Endothelial cell of umbilical vein (primary cell): ENCODE measurements around the gene ATG4D. TPM values are rescaled to one million over a fixed set of nuclear protein-coding genes. Genes with fewer than 3 reads are reported as not detected.

Experiments used
- BruUV-seq: library from RNA; stranded (reverse); fragments of 400-500 nt; replicated peaks from 2 replicates; lab custom pipeline; 2021; lab: Mats Ljungman, UMichigan
- CTCF ChIA-PET: fragments of 300-600, 350-600 bp; sonication (Branson Sonifier 250); formaldehyde crosslinking; loops from one replicate; lab custom pipeline; 2021; ENCODE audit warnings: antibody characterized with exemption, inconsistent platforms; lab: Charles Lee
- POLR2A ChIA-PET: fragments of 300-600, 350-600 bp; sonication (Branson Sonifier 250); formaldehyde crosslinking; loops from one replicate; lab custom pipeline; 2021; ENCODE audit warnings: antibody characterized with exemption, inconsistent platforms; lab: Charles Lee
- DNase-seq: peaks from one replicate; pipeline ENCODE4 v3.0.0-alpha.2; 2011; ENCODE audit warnings: low read depth, low spot score
- FAIRE-seq: peaks from 2 replicates; lab custom pipeline; 2011; peaks lifted over from hg19 to GRCh38; lab: Jason Lieb, UNC
- H2AFZ ChIP-seq: 2 replicates; pipeline ENCODE4 v1.6.0; 2012; ENCODE audit warnings: low read depth, low read length, control low read depth, inconsistent platforms
- H3K27ac ChIP-seq: 2 replicates; pipeline ENCODE4 v1.5.1; 2011; ENCODE audit warnings: low read depth, mild to moderate bottlenecking, control low read depth, low read length, moderate library complexity; ENCODE audit not compliant: insufficient read depth
- H3K27me3 ChIP-seq, 2 experiments: 2 replicates each; pipeline versions ENCODE4 v1.6.0 to v1.6.1; 2011; ENCODE audit warnings: low read length in 2 of 2, mixed read lengths in 1 of 2; ENCODE audit not compliant: control insufficient read depth in 2 of 2, insufficient read depth in 2 of 2
- H3K36me3 ChIP-seq, 2 experiments: 2 replicates in 1 of 2; 3 replicates in 1 of 2; pipeline ENCODE4 v1.5.1; 2011; ENCODE audit warnings: low read length in 2 of 2, mild to moderate bottlenecking in 1 of 2, moderate library complexity in 1 of 2; ENCODE audit not compliant: control insufficient read depth in 2 of 2, insufficient read depth in 2 of 2; ENCODE audit errors: extremely low read depth in 1 of 2
- H3K4me1 ChIP-seq: 3 replicates; pipeline ENCODE4 v1.5.1; 2011; ENCODE audit warnings: mild to moderate bottlenecking, low read length; ENCODE audit not compliant: control insufficient read depth, insufficient read depth; ENCODE audit errors: extremely low read depth
- H3K4me2 ChIP-seq: 2 replicates; pipeline ENCODE4 v1.6.1; 2011; ENCODE audit warnings: low read length, control low read depth, mixed read lengths; ENCODE audit not compliant: insufficient read depth
- H3K4me3 ChIP-seq, 3 experiments: fragments of 200-600 bp in 1 of 3; sonication (generic), shearing (Covaris generic) in 1 of 3; replicated peaks in 1 of 3; 2 replicates each; pipeline ENCODE4 v1.5.1; 2011 to 2016; ENCODE audit warnings: control low read depth in 3 of 3, low read length in 3 of 3, mild to moderate bottlenecking in 2 of 3, inconsistent platforms in 1 of 3, low read depth in 1 of 3, moderate library complexity in 1 of 3; ENCODE audit not compliant: insufficient read depth in 1 of 3
- H3K79me2 ChIP-seq: 2 replicates; pipeline ENCODE4 v1.6.0; 2012; ENCODE audit warnings: low read length, inconsistent platforms; ENCODE audit not compliant: control insufficient read depth, insufficient read depth
- H3K9ac ChIP-seq: replicated peaks from 2 replicates; pipeline ENCODE3; 2011; ENCODE audit warnings: low read length, control low read depth; ENCODE audit not compliant: insufficient read depth; ENCODE audit errors: extremely low read depth
- H3K9me1 ChIP-seq: replicated peaks from 3 replicates; pipeline ENCODE4 v1.6.0; 2011; ENCODE audit warnings: mild to moderate bottlenecking, low read length; ENCODE audit not compliant: control insufficient read depth, insufficient read depth; ENCODE audit errors: extremely low read depth
- H3K9me3 ChIP-seq: replicated peaks from 2 replicates; pipeline ENCODE4 v1.5.1; 2012; ENCODE audit warnings: low read length, inconsistent platforms; ENCODE audit not compliant: control insufficient read depth, insufficient read depth
- H4K20me1 ChIP-seq: replicated peaks from 2 replicates; pipeline ENCODE3; 2011; ENCODE audit warnings: mild to moderate bottlenecking, low read length; ENCODE audit not compliant: control insufficient read depth, insufficient read depth; ENCODE audit errors: extremely low read depth
- EZH2 ChIP-seq: IDR thresholded peaks from 2 replicates; pipeline ENCODE4 v1.6.1; 2012; ENCODE audit warnings: borderline replicate concordance, low read depth, mild to moderate bottlenecking, moderate library complexity, low read length, inconsistent platforms; ENCODE audit not compliant: severe bottlenecking
- GATA2 ChIP-seq: IDR thresholded peaks from 2 replicates; pipeline ENCODE4 v1.7.0; 2011; ENCODE audit warnings: low read depth, mild to moderate bottlenecking, moderate library complexity, mixed read lengths, low read length; ENCODE audit not compliant: insufficient read length, insufficient read depth
- dilution Hi-C: fragments of 300-500 bp; cut with MboI; formaldehyde crosslinking; loops from one replicate; pipeline ENCODE4 v1.15.0; 2019; ENCODE audit warnings: low sequenced_read_pairs; ENCODE audit not compliant: extremely low pct_ligation_motif_present
- intact Hi-C: fragments of 100-400 bp; cut with micrococcal nuclease; formaldehyde crosslinking; loops from one replicate; pipeline ENCODE4 v1.10.0; 2022
- polyA plus RNA-seq, 4 experiments: library from polyadenylated mRNA; depleted of rRNA in 3 of 4; stranded (reverse) in 3 of 4; unstranded in 1 of 4; fragments of >200 nt; gene quantifications; 2 replicates each; pipeline versions ENCODE4 v1.2.1 to v1.2.3, GENCODE V29; 2011 to 2012; ENCODE audit warnings: missing spikeins in 1 of 4
- total RNA-seq: library from RNA; stranded (reverse); gene quantifications from 2 replicates; pipeline ENCODE4 v1.2.3, GENCODE V29; 2021
- TF ChIP-seq, protein P1 (sequence below), 2 donors: IDR thresholded peaks; 1 replicate in 1 of 2; 2 replicates in 1 of 2; pipeline ENCODE4 v1.5.1; 2011; ENCODE audit warnings: low read length in 2 of 2, mild to moderate bottlenecking in 2 of 2, moderate library complexity in 2 of 2, control low read depth in 1 of 2, inconsistent platforms in 1 of 2, low read depth in 1 of 2; ENCODE audit not compliant: insufficient read depth in 1 of 2; ENCODE audit errors: extremely low read depth in 1 of 2
- TF ChIP-seq, protein P2 (sequence below): IDR thresholded peaks from 2 replicates; pipeline ENCODE4 v1.6.1; 2011; ENCODE audit not compliant: insufficient read depth, insufficient read length

ATG4D gene
- total and polyA plus RNA-seq, 2 donors (not counting 3 experiments of a cell fraction or from before 2014, with no cell fraction given), result 19.8 to 24.9 TPM

DNA sequence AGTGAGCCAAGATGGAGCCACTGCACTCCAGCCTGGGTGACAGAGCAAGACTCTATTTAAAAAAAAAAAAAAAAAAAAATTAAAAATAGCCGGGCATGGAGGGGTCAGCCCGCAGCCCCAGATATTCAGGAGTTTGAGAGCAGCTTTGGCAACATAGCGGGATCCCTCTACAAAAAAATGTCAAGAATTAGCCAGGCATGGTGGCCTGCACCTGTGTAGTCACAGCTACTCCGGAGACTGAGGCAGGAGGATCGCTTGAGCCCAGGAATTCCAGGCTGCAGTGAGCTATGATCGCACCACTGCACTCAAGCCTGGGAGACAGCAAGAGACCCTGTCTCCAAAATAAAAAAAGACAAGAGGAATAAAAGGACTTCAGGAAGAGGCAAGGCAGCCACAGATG is 42.7 kb downstream of the ATG4D start:
- DNase-seq, result no peak
- Histone ChIP-seq H3K36me3 (no peaks in the 10 kb centered on the region), H3K27ac (no peak overlapping the region), H3K4me2 (no peak overlapping the region), H4K20me1 (no peaks in the 10 kb centered on the region), H3K9ac (no peak overlapping the region), H3K27me3 (peaks cover 10% of the 10 kb centered on the region in 2 experiments), H3K9me3 (no peaks in the 10 kb centered on the region), H3K9me1 (no peaks in the 10 kb centered on the region), H2AFZ (no peak overlapping the region), H3K79me2 (no peaks in the 10 kb centered on the region), H3K4me1 (no peaks in the 10 kb centered on the region), H3K4me3 (no peak overlapping the region)
- no TSS peak for BruUV-seq
- CTCF ChIA-PET, result interaction anchor here (0.7 to 9.1 kb wide), 3 partner anchors 60 to 409 kb away, joined by 3 to 654 read pairs (median 8); no protein-coding TSS in a partner anchor
- intact Hi-C loops (no loop called here), dilution Hi-C loops (no loop called here)
- POLR2A ChIA-PET, result interaction anchor here (0.7 kb wide), 1 partner anchor 109 kb away, joined by 3 read pairs; no protein-coding TSS in a partner anchor
- TF ChIP-seq GATA2, result no peak
- TF ChIP-seq EZH2, result no peak
- no peak for FAIRE-seq

DNA sequence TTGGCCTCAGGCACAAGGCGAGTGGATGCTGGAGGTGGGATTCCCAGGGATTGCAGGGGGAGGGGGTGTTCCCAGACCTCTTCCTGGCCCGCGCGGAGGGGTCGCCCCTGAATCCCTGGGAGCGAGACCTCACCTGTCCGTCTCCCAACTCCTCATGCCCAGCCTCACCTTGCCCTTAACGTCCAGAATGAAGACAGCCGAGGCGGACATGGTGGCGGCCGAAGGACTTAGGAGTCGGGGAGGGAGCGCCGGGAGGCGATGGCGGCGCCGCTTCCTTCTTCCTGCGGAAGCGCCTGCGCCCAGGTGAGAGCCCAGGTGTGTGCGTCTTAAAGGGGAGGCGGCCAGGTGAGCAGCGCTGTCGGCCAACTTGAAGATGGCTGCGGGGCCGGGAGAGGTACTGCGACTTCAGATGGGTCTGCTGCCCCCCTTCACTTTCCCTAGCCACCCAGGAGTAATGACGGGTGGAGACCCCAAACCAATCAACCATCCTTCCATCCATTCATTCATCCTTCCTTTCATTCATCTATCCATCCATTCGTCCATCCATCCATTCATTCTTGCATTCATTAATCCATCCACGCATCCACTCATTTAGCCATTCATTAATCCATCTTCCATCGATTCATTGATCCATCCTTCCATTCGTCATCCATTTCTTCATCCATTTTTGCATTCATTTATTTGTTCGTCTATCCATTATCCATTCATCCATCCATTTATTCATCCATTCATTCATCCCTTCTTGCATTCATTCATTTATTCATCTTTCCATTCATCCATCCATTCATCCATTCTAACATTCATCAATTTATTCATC is 43.5 kb downstream of the ATG4D start, which contains the start of gene AP1M2:
AP1M2 (minus strand) TSS at position 291 of the 817 bp plus-strand sequence; CDS start at position 210, 81 bp downstream.
- BruUV-seq, result no TSS peak
- no peaks in the 10 kb centered on the region for H3K9me1 ChIP-seq
- H4K20me1 ChIP-seq, result no peaks in the 10 kb centered on the region
- CTCF ChIA-PET, result interaction anchor here (1.8 to 9.1 kb wide), 2 partner anchors 59 to 112 kb away, joined by 8 to 654 read pairs; no protein-coding TSS in a partner anchor
- H3K27ac ChIP-seq, result no peak within 1 kb of the TSS
- no peak for FAIRE-seq
- no peak within 1 kb of the TSS for H3K9ac ChIP-seq
- POLR2A ChIA-PET, result no interaction called here
- intact Hi-C loops (no loop called here), dilution Hi-C loops (no loop called here)
- H3K9me3 ChIP-seq, result no peaks in the 10 kb centered on the region
- H3K4me2 ChIP-seq, result no peak within 1 kb of the TSS
- TF ChIP-seq EZH2, result peak; percentile 78
- TF ChIP-seq, protein P1, sequence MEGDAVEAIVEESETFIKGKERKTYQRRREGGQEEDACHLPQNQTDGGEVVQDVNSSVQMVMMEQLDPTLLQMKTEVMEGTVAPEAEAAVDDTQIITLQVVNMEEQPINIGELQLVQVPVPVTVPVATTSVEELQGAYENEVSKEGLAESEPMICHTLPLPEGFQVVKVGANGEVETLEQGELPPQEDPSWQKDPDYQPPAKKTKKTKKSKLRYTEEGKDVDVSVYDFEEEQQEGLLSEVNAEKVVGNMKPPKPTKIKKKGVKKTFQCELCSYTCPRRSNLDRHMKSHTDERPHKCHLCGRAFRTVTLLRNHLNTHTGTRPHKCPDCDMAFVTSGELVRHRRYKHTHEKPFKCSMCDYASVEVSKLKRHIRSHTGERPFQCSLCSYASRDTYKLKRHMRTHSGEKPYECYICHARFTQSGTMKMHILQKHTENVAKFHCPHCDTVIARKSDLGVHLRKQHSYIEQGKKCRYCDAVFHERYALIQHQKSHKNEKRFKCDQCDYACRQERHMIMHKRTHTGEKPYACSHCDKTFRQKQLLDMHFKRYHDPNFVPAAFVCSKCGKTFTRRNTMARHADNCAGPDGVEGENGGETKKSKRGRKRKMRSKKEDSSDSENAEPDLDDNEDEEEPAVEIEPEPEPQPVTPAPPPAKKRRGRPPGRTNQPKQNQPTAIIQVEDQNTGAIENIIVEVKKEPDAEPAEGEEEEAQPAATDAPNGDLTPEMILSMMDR (IDR thresholded peaks at IDR 0.05; ENCODE audit: extremely low read depth in 1 of 2, insufficient read depth in 1 of 2, low read depth in 1 of 2, low read length in 2 of 2), result no peak
- TF ChIP-seq, protein P2, sequence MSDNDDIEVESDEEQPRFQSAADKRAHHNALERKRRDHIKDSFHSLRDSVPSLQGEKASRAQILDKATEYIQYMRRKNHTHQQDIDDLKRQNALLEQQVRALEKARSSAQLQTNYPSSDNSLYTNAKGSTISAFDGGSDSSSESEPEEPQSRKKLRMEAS, result no peak
- DNase-seq, result no peak
- no peak within 1 kb of the TSS for H2AFZ ChIP-seq
- no peaks in the 10 kb centered on the region for H3K36me3 ChIP-seq
- no peaks in the 10 kb centered on the region for H3K4me1 ChIP-seq
- H3K79me2 ChIP-seq, result no peaks in the 10 kb centered on the region
- H3K27me3 ChIP-seq, result peaks cover 10% of the 10 kb centered on the region in 2 experiments
- no peak within 1 kb of the TSS for H3K4me3 ChIP-seq
